NK-92 (cell line): ENCODE data around the gene FAM221A.
"Not testable (repeated sequence)": the region's sequence is repeated elsewhere in the genome, so short reads cannot be mapped to it uniquely, and the experiment has no call there.

Source experiments
- DNase-seq: peaks from one replicate; lab custom pipeline; 2025; ENCODE audit not compliant: unreplicated experiment; lab: John Stamatoyannopoulos, UW

FAM221A gene

DNA sequence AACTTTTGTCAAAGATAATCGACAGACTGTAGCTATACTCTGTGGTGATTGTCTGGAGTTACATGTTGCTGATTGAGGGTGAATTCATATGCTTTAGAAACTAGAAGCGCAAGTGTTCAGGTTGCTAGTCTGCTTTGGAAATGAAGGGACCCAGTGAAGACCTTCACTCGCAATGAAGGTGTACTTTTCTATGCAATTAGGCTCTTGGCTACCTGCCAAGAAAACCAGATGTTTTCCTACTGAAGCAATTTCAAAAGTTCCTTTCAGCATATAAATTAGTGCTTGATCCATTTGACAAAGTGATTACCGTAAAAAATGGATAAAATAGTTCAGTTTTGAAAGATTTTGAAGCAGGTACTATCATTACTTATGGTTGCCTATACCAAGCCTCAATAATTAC, 20.0 kb downstream of the FAM221A start:
- DNase-seq: no peak

DNA sequence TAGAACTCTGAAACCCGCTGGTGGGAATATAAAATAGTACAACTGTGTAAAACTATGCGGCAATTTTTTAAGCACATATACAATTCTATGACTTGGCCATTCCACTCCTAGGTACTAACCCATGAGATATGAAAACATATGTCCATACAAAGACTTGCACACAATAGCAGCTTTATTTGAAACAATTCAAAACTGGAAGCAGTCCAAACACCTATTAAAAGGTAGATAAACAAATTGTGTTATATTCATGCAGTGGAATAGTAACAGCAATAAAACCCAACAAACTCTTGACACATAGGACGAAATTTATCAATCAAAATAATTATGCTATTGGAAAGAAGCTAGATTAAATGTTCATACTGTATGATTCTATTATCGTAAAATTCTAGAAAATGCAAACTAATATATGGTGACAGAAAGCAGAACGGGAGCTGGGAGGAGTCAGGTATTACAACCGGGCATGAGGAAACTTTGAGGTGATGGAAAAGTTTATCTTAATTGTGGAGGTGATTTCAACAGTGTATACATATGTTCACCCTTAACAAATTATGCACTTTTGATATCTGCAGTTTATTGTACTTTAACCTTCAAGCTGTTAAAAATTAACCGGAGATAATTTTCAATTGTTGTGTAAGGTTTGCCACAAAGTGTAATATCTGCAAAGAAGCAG, 29.2 kb downstream of the FAM221A start:
- no peak for DNase-seq

GRCh38 chr7:23710000-23710399, 30.0 kb downstream of the FAM221A start, which contains the start of gene STK31:
Gene STK31, plus strand, starts transcription at chr7:23710219. Its CDS starts 67 bp downstream, at chr7:23710286.
- DNase-seq: no peak

DNA sequence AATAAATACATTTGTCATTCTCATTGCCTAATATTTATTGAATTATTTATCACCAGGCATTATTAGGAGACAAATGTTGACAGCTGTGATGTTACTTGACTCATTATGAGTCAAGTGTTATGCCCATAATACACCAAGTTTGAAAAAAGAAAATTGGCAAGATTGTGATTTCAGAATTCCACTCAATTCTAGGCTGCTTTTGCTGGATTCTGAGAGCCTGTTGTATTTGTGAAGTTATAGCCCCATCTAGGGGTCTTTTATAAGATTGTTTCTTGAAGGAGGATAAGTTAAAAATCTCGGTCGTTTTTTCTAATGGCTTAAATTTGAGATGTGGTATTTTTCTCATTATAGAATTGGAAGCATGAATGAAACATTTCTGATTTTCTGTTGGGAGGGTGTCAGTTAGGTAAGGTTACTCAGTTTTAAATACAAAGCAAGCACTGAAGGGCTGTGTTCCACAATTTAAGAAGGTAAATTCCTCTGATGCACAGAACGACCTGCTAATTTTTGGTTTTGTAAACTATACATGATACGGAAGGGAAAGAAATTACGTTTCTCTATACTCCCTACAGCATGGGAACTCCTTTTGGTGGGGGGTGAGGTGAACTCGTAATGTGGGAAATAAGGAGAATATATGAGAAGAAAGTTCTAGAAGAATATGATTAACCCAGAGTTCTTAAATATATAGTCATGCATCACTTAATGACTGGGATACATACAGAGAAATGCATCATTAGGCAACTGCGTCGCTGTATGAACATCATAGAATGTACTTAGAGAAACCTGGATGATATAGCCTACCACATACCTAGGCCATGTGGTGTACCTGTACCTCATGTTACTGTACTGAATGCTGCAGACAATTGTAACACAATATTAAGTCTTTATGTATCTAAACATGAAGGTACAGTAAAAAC, 32.6 kb downstream of the FAM221A start:
- no peak for DNase-seq

DNA sequence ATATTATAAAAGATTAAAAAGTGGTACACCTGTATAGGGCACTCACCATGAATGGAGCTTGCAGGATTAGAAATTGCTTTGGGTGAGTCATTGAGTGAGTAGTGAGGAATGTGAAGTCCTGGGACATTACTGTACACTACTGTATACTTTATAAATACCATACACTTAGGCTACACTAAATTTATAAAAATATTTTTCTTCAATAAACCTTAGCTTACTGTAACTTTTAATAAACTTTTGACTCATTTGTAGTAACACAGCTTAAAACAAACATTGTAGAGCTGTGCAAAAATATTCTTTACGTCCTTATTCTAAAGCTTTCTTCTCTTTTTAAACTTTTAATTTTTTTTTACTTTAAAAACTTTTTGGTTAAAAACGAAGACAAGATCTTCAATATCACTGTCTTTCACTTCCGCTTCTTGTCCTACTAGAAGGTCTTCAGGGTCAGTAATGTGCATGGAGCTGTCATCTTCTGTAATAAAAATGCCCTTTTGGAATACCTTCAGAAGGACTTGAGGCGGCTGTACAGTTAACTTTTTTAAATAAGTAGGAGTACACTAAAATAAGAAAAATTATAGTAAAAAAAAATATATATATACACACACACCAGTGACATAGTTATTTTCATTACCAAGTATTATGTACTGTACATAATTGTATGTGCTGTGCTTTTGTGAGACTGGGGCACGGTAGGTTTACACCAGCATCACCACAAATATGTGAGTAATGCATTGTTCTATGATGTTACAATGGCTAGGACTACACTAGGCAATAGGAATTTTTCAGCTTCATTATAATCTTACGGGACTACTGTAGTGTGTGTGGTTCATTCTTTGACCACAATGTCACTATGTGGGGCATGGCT, 33.5 kb downstream of the FAM221A start:
- no peak for DNase-seq

- DNase-seq: no peak
These were observed 34.1 kb downstream of the FAM221A start for GRCh38 chr7:23714150-23714464.

DNA sequence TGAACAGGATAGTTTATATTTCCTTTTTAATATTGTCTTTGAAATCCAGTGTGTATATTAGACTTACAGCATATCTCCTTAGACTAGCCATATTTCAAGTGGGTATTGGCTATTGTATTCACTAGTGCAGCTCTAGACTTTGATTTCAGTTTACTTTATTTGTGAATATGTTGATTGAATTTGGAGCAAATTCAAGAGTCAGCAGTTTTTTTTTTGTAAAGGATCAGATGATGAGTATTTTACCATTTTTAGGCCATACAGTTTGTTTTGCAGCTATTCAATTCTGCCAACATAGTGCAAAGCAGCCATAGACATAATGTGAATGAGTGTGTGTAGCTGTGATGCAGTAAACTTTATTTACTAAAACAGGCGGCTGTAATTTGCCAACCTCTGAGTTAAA, 34.6 kb downstream of the FAM221A start:
- DNase-seq: no peak

DNA sequence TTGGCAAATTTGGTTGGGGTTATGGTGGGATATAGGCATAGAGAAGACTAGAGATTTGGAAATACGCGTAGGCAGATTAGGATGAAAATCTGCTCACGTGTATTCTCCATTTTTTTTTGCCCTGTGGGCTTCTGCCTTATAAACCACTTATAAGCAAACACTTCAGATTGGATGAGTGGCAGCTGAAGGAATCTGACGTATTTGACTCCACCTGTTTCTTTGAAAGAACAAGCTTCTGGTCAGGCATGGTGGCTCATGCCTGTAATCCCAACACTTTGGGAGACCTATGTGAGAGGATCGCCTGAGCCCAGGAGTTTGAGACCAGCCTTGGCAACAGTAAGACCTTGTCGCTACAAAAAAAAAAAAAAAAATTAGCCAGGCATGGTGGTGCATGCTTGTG, 35.1 kb downstream of the FAM221A start:
- DNase-seq: no peak

GRCh38 chr7:23717788-23718187, 37.8 kb downstream of the FAM221A start:
- no peak for DNase-seq

GRCh38 chr7:23721456-23721855, 41.5 kb downstream of the FAM221A start:
- no peak for DNase-seq

GRCh38 chr7:23722587-23723216, 42.7 kb downstream of the FAM221A start:
- DNase-seq: not testable (repeated sequence)

GRCh38 chr7:23724113-23724512, 44.1 kb downstream of the FAM221A start:
- DNase-seq: not testable (repeated sequence)

DNA sequence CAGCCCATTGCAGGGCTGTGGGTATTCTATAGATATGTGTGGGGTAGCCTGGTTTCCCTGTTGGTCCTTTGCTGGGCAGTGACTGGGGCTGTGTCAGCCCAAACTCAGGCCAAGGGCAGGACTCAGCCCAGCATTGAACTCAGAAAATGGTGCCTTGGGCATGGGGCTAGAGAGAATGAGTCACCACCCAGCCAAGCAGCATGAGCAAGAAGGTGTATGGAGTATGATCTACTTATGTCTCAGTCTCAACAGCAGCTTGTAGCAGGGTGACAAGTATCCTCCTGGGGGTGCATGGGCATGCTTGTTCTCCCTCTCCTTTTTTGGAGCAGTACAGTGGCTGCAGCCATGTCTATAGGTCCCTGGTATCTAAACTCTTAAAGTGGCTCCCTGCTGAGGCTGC, 62.1 kb downstream of the FAM221A start:
- DNase-seq: no peak

DNA sequence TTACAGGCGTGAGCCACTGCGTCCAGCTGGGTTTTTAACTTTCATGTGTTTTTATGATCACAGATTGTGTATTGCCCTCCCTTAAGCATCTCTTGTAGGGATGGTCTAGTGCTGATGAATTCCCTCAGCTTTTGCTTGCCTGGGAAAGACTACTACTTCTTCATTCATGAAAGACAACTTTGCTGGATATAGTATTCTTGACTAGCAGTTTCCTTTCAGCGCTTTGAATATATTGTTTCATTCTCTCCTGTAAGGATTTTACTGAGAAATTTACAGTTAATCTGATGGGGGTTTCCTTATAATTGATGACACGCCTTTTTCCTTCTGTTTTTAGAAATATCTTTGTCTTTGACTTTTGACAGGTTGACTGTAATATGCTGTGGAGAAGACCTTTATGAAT, 63.2 kb downstream of the FAM221A start:
- DNase-seq: no peak

- DNase-seq: no peak
These were observed 66.6 kb downstream of the FAM221A start for GRCh38 chr7:23746629-23747028.

GRCh38 chr7:23751852-23752251, 71.9 kb downstream of the FAM221A start:
- DNase-seq: no peak
